Measurements from ENCODE around the gene SLIT2. TPM values are rescaled to one million over a fixed set of nuclear protein-coding genes. Genes with fewer than 3 reads are reported as not detected.

The SLIT2 gene
- total RNA-seq, 1 donor from 2014 or later = 11.2 TPM

GRCh38 chr4:20281453-20281852 lies 29.7 kb downstream of the SLIT2 start:
- Mint-ChIP-seq H3K4me1 (ENCODE audit: low read depth, unreplicated experiment) (peaks cover 16% of the 10 kb centered on the region), H3K27ac (ENCODE audit: unreplicated experiment) (peak overlapping the region; percentile 69), H3K27me3 (ENCODE audit: low read depth, unreplicated experiment) (no peaks in the 10 kb centered on the region), H3K4me3 (ENCODE audit: unreplicated experiment) (no peak overlapping the region), H3K36me3 (ENCODE audit: low read depth, unreplicated experiment) (no peaks in the 10 kb centered on the region), H3K9me3 (ENCODE audit: unreplicated experiment) (no peaks in the 10 kb centered on the region)
- Histone ChIP-seq H3K4me2 (ENCODE audit: low read length) (no peak overlapping the region), H3K27me3 (ENCODE audit: insufficient read depth, low read length) (no peaks in the 10 kb centered on the region), H3K9me3 (ENCODE audit: insufficient read depth, low read depth, low read length) (no peaks in the 10 kb centered on the region), H3K9ac (ENCODE audit: low read length) (no peak overlapping the region), H4K20me1 (ENCODE audit: insufficient read depth, low read length) (no peaks in the 10 kb centered on the region), H3K4me3 (ENCODE audit: insufficient read depth, low read depth, low read length) (no peak overlapping the region), H3K36me3 (ENCODE audit: insufficient read depth, low read length) (no peaks in the 10 kb centered on the region), H3K79me2 (ENCODE audit: insufficient read depth, low read length) (no peaks in the 10 kb centered on the region), H2AFZ (ENCODE audit: low read depth, low read length) (no peak overlapping the region), H3K27ac (ENCODE audit: low read depth, low read length) (no peak overlapping the region), H3K4me1 (ENCODE audit: insufficient read depth, low read length) (no peaks in the 10 kb centered on the region)
- no peak for TF ChIP-seq EZH2 (IDR thresholded peaks at IDR 0.05; ENCODE audit: insufficient read depth, low read length)
- TF ChIP-seq CTCF (IDR thresholded peaks at IDR 0.05; ENCODE audit: insufficient read depth, low read depth, low read length) = no peak
- FAIRE-seq (no peak), DNase-seq (ENCODE audit: low read depth) (no peak)

GRCh38 chr4:20283039-20283438 lies 31.3 kb downstream of the SLIT2 start:
- no peaks in the 10 kb centered on the region for H3K9me3 ChIP-seq (ENCODE audit: insufficient read depth, low read depth, low read length)
- peaks cover 20% of the 10 kb centered on the region for H3K4me1 Mint-ChIP-seq (ENCODE audit: low read depth, unreplicated experiment)
- H3K27ac Mint-ChIP-seq (ENCODE audit: unreplicated experiment) = no peak overlapping the region
- no peak overlapping the region for H3K4me3 ChIP-seq (ENCODE audit: insufficient read depth, low read depth, low read length)
- H3K4me1 ChIP-seq (ENCODE audit: insufficient read depth, low read length) = peaks cover 6% of the 10 kb centered on the region
- no peaks in the 10 kb centered on the region for H3K36me3 ChIP-seq (ENCODE audit: insufficient read depth, low read length)
- DNase-seq (ENCODE audit: low read depth) (no peak), FAIRE-seq (no peak)
- no peaks in the 10 kb centered on the region for H3K9me3 Mint-ChIP-seq (ENCODE audit: unreplicated experiment)
- TF ChIP-seq EZH2 (IDR thresholded peaks at IDR 0.05; ENCODE audit: insufficient read depth, low read length) (no peak), CTCF (IDR thresholded peaks at IDR 0.05; ENCODE audit: insufficient read depth, low read depth, low read length) (no peak)
- no peak overlapping the region for H3K4me2 ChIP-seq (ENCODE audit: low read length)
- no peaks in the 10 kb centered on the region for H3K27me3 ChIP-seq (ENCODE audit: insufficient read depth, low read length)
- no peaks in the 10 kb centered on the region for H3K79me2 ChIP-seq (ENCODE audit: insufficient read depth, low read length)
- H2AFZ ChIP-seq (ENCODE audit: low read depth, low read length) = no peak overlapping the region
- H3K27ac ChIP-seq (ENCODE audit: low read depth, low read length) = no peak overlapping the region
- H3K36me3 Mint-ChIP-seq (ENCODE audit: low read depth, unreplicated experiment) = no peaks in the 10 kb centered on the region
- no peak overlapping the region for H3K9ac ChIP-seq (ENCODE audit: low read length)
- no peak overlapping the region for H3K4me3 Mint-ChIP-seq (ENCODE audit: unreplicated experiment)
- no peaks in the 10 kb centered on the region for H4K20me1 ChIP-seq (ENCODE audit: insufficient read depth, low read length)
- no peaks in the 10 kb centered on the region for H3K27me3 Mint-ChIP-seq (ENCODE audit: low read depth, unreplicated experiment)

- H3K9me3 ChIP-seq (ENCODE audit: insufficient read depth, low read depth, low read length) = no peaks in the 10 kb centered on the region
Observed at GRCh38 chr4:20284990-20285389, 33.3 kb downstream of the SLIT2 start.

More at GRCh38 chr4:20284990-20285389, 33.3 kb downstream of the SLIT2 start:
- Histone ChIP-seq H3K4me1 (ENCODE audit: insufficient read depth, low read length) (peaks cover 6% of the 10 kb centered on the region), H2AFZ (ENCODE audit: low read depth, low read length) (no peak overlapping the region), H4K20me1 (ENCODE audit: insufficient read depth, low read length) (no peaks in the 10 kb centered on the region), H3K4me3 (ENCODE audit: insufficient read depth, low read depth, low read length) (no peak overlapping the region), H3K27ac (ENCODE audit: low read depth, low read length) (no peak overlapping the region), H3K36me3 (ENCODE audit: insufficient read depth, low read length) (no peaks in the 10 kb centered on the region), H3K4me2 (ENCODE audit: low read length) (no peak overlapping the region), H3K79me2 (ENCODE audit: insufficient read depth, low read length) (no peaks in the 10 kb centered on the region), H3K27me3 (ENCODE audit: insufficient read depth, low read length) (no peaks in the 10 kb centered on the region), H3K9ac (ENCODE audit: low read length) (no peak overlapping the region)
- peak overlapping the region; percentile 71 for H3K27ac Mint-ChIP-seq (ENCODE audit: unreplicated experiment)
- H3K27me3 Mint-ChIP-seq (ENCODE audit: low read depth, unreplicated experiment) = no peaks in the 10 kb centered on the region
- H3K4me1 Mint-ChIP-seq (ENCODE audit: low read depth, unreplicated experiment) = peaks cover 20% of the 10 kb centered on the region
- FAIRE-seq (no peak), DNase-seq (ENCODE audit: low read depth) (peak; percentile 66)
- no peak overlapping the region for H3K4me3 Mint-ChIP-seq (ENCODE audit: unreplicated experiment)
- TF ChIP-seq EZH2 (IDR thresholded peaks at IDR 0.05; ENCODE audit: insufficient read depth, low read length) (no peak), CTCF (IDR thresholded peaks at IDR 0.05; ENCODE audit: insufficient read depth, low read depth, low read length) (no peak)
- no peaks in the 10 kb centered on the region for H3K36me3 Mint-ChIP-seq (ENCODE audit: low read depth, unreplicated experiment)
- H3K9me3 Mint-ChIP-seq (ENCODE audit: unreplicated experiment) = no peaks in the 10 kb centered on the region
